GM23338 (cell line): Measurements from ENCODE around the gene MTLN. TPM values are rescaled to one million over a fixed set of nuclear protein-coding genes. Genes with fewer than 3 reads are reported as not detected.

ENCODE experiments used
- ATAC-seq: fragments of 200-7000 bp; cut with Tn5 transposase; 3 replicates; pipeline ENCODE4 v1.9.1; 2020
- DNase-seq: peaks from one replicate; pipeline ENCODE4 v3.0.0-alpha.2; 2015; ENCODE audit warnings: low spot score
- H2AFZ ChIP-seq: fragments of 200-600 bp; sonication (generic); 2 replicates; pipeline ENCODE4 v1.8.0; 2016; ENCODE audit warnings: antibody characterized with exemption, mild to moderate bottlenecking, moderate library complexity
- H3F3A ChIP-seq: fragments of 200-600 bp; sonication (generic); replicated peaks from 2 replicates; pipeline ENCODE4 v1.8.0; 2017; ENCODE audit warnings: antibody characterized with exemption, mixed run types, low read depth
- H3K27ac ChIP-seq: fragments of 200-600 bp; sonication (generic); 2 replicates; pipeline ENCODE4 v1.6.1; 2016; ENCODE audit warnings: low read depth
- H3K27me3 ChIP-seq: fragments of 200-600 bp; sonication (generic); 2 replicates; pipeline ENCODE4 v1.8.0; 2016; ENCODE audit warnings: mild to moderate bottlenecking, mixed run types, moderate library complexity; ENCODE audit not compliant: insufficient read depth
- H3K36me3 ChIP-seq: fragments of 200-600 bp; sonication (generic); 2 replicates; pipeline ENCODE4 v1.8.0; 2016; ENCODE audit warnings: mild to moderate bottlenecking; ENCODE audit not compliant: insufficient read depth
- H3K4me1 ChIP-seq: fragments of 200-600 bp; sonication (generic); 2 replicates; pipeline ENCODE4 v1.8.0; 2016; ENCODE audit warnings: mild to moderate bottlenecking, moderate library complexity; ENCODE audit not compliant: insufficient read depth
- H3K4me2 ChIP-seq: fragments of 200-600 bp; sonication (generic); 2 replicates; pipeline ENCODE4 v1.7.1; 2017; ENCODE audit warnings: mixed run types
- H3K4me3 ChIP-seq: fragments of 200-600 bp; sonication (generic); 2 replicates; pipeline ENCODE4 v1.6.1; 2016; ENCODE audit warnings: mixed run types
- H3K79me2 ChIP-seq: fragments of 200-600 bp; sonication (generic); replicated peaks from 2 replicates; pipeline ENCODE4 v1.8.0; 2017; ENCODE audit warnings: mild to moderate bottlenecking; ENCODE audit not compliant: insufficient read depth
- H3K9me2 ChIP-seq: fragments of 200-600 bp; sonication (generic); 2 replicates; pipeline ENCODE4 v1.8.0; 2017; ENCODE audit not compliant: insufficient read depth
- H4K20me1 ChIP-seq: fragments of 200-600 bp; sonication (generic); replicated peaks from 2 replicates; pipeline ENCODE4 v1.8.0; 2017; ENCODE audit warnings: mild to moderate bottlenecking; ENCODE audit not compliant: insufficient read depth
- H3K27ac Mint-ChIP-seq: 2 replicates; pipeline ENCODE4 v1.8.0; 2020; ENCODE audit warnings: inconsistent platforms, mild to moderate bottlenecking, moderate library complexity, mixed read lengths
- H3K27me3 Mint-ChIP-seq: 3 replicates; pipeline ENCODE4 v1.8.0; 2022; ENCODE audit warnings: low read depth, mild to moderate bottlenecking, moderate library complexity, mixed read lengths, inconsistent platforms; ENCODE audit not compliant: insufficient read depth, poor library complexity
- H3K36me3 Mint-ChIP-seq: 3 replicates; pipeline ENCODE4 v1.8.0; 2021; ENCODE audit warnings: low read depth, mild to moderate bottlenecking, inconsistent platforms, moderate library complexity, mixed read lengths
- H3K4me1 Mint-ChIP-seq: 3 replicates; pipeline ENCODE4 v1.8.0; 2020; ENCODE audit warnings: mild to moderate bottlenecking, inconsistent platforms, mixed read lengths
- H3K4me3 Mint-ChIP-seq: 3 replicates; pipeline ENCODE4 v1.8.0; 2021; ENCODE audit warnings: moderate library complexity, mild to moderate bottlenecking, inconsistent platforms, mixed read lengths
- H3K9me3 Mint-ChIP-seq: 3 replicates; pipeline ENCODE4 v1.8.0; 2020; ENCODE audit warnings: moderate library complexity, mild to moderate bottlenecking, inconsistent platforms, mixed read lengths
- CREB1 ChIP-seq: fragments of 250-450 bp; sonication (Bioruptor Pico); IDR thresholded peaks from 2 replicates; pipeline ENCODE4 v1.5.0; 2020; ENCODE audit warnings: low read depth, mild to moderate bottlenecking, moderate library complexity
- CTCF ChIP-seq, 2 experiments: fragments of 200-600 bp in 1 of 2; sonication (generic) in 1 of 2; conservative IDR thresholded peaks; 2 replicates each; pipeline versions ENCODE4 v1.5.1 to v1.6.1; 2016 to 2017; ENCODE audit warnings: antibody characterized with exemption in 2 of 2, low read depth in 2 of 2, mild to moderate bottlenecking in 2 of 2, moderate library complexity in 1 of 2
- ETS1 ChIP-seq: IDR thresholded peaks from 2 replicates; pipeline ENCODE4 v1.6.1; 2016; ENCODE audit warnings: antibody characterized with exemption
- EZH2phosphoT487 ChIP-seq: fragments of 200-600 bp; sonication (generic); IDR thresholded peaks from one replicate; pipeline ENCODE4 v1.8.1; 2018; ENCODE audit warnings: antibody characterized with exemption; ENCODE audit not compliant: unreplicated experiment
- JUNB ChIP-seq: IDR thresholded peaks from one replicate; pipeline ENCODE4 v1.6.1; 2016; ENCODE audit warnings: antibody characterized with exemption; ENCODE audit not compliant: unreplicated experiment
- POLR2AphosphoS5 ChIP-seq: IDR thresholded peaks from 2 replicates; pipeline ENCODE4 v1.6.1; 2016; ENCODE audit warnings: antibody characterized with exemption, low read depth
- REST ChIP-seq: IDR thresholded peaks from one replicate; pipeline ENCODE4 v1.6.1; 2018; ENCODE audit warnings: antibody characterized with exemption; ENCODE audit not compliant: unreplicated experiment
- STAT1 ChIP-seq: IDR thresholded peaks from one replicate; pipeline ENCODE4 v1.6.1; 2016; ENCODE audit warnings: antibody characterized with exemption; ENCODE audit not compliant: unreplicated experiment
- ZNF114 ChIP-seq: fragments of 250-450 bp; sonication (Bioruptor Pico); IDR thresholded peaks from 2 replicates; pipeline ENCODE4 v1.5.0; 2020; ENCODE audit warnings: mild to moderate bottlenecking, moderate library complexity
- ZNF331 ChIP-seq: fragments of 250-450 bp; sonication (Bioruptor Pico); IDR thresholded peaks from 2 replicates; pipeline ENCODE4 v1.5.0; 2020; ENCODE audit warnings: low read depth, mild to moderate bottlenecking, moderate library complexity
- ZNF462 ChIP-seq: fragments of 250-450 bp; sonication (Bioruptor Pico); IDR thresholded peaks from 2 replicates; pipeline ENCODE4 v1.5.0; 2020; ENCODE audit warnings: mild to moderate bottlenecking, moderate library complexity
- polyA plus RNA-seq: library from polyadenylated mRNA; unstranded; fragments of >200 nt; fragmentation: Nextera tagmentation; extraction: Ambion mirVana; gene quantifications from 2 replicates; pipeline ENCODE4 v1.2.1, GENCODE V29; 2016
- total RNA-seq: library from RNA; depleted of rRNA; stranded (reverse); fragments of >200 nt; shearing (Covaris generic); gene quantifications from 2 replicates; pipeline ENCODE4 v1.2.3, GENCODE V29; 2014

MTLN gene
- total and polyA plus RNA-seq, 2 experiments from 2014 or later = 40.2 to 151 TPM

GRCh38 chr2:110180036-110180435 lies 32.3 kb downstream of the MTLN start:
- Mint-ChIP-seq H3K27ac (no peak overlapping the region), H3K9me3 (peaks cover 39% of the 10 kb centered on the region), H3K4me1 (no peaks in the 10 kb centered on the region; the same call in 2 of the 3 replicates), H3K4me3 (no peak overlapping the region), H3K36me3 (peaks cover 28% of the 10 kb centered on the region), H3K27me3 (peaks cover 4% of the 10 kb centered on the region)
- Histone ChIP-seq H3K79me2 (no peaks in the 10 kb centered on the region), H3K4me2 (no peak overlapping the region), H3K36me3 (no peaks in the 10 kb centered on the region; the same call in 1 of the 2 replicates), H4K20me1 (no peaks in the 10 kb centered on the region), H3K9me2 (peaks cover 4% of the 10 kb centered on the region; the same call in 1 of the 2 replicates), H3K4me3 (no peak overlapping the region), H3F3A (no peaks in the 10 kb centered on the region), H2AFZ (no peak overlapping the region), H3K4me1 (no peaks in the 10 kb centered on the region), H3K27ac (no peak overlapping the region), H3K27me3 (no peaks in the 10 kb centered on the region)
- ATAC-seq (no peak), DNase-seq (no peak)
- TF ChIP-seq ETS1 = no peak
- no peak for TF ChIP-seq JUNB
- TF ChIP-seq POLR2AphosphoS5 = no peak
- no peak for TF ChIP-seq STAT1
- no peak for TF ChIP-seq CREB1 (CRISPR knock-in tag)
- no peak for TF ChIP-seq REST
- TF ChIP-seq ZNF331 = no peak
- TF ChIP-seq ZNF114 (CRISPR knock-in tag) = no peak
- no peak for TF ChIP-seq CTCF (conservative IDR thresholded peaks at IDR 0.05; ENCODE audit: low read depth in 2 of 2)
- TF ChIP-seq EZH2phosphoT487 = no peak
- TF ChIP-seq ZNF462 (CRISPR knock-in tag) = no peak
